LNCaP clone FGC (cell line): ENCODE data around the gene DHDDS.
"Not testable (repeated sequence)": the region's sequence is repeated elsewhere in the genome, so short reads cannot be mapped to it uniquely, and the experiment has no call there.

Experiments
- DNase-seq: peaks from one replicate; pipeline ENCODE4 v3.0.0-alpha.2; 2011; ENCODE audit warnings: low read depth
- H3K4me3 ChIP-seq: 2 replicates; pipeline ENCODE4 v1.5.1; 2011; ENCODE audit warnings: mild to moderate bottlenecking, low read depth, low read length, control low read depth
- CTCF ChIP-seq: IDR thresholded peaks from 2 replicates; pipeline ENCODE4 v1.5.1; 2012; ENCODE audit warnings: mild to moderate bottlenecking; ENCODE audit not compliant: control insufficient read depth, insufficient read depth; ENCODE audit errors: extremely low read depth

The DHDDS gene

GRCh38 chr1:26431979-26432695 lies at the start of gene DHDDS:
Gene DHDDS, plus strand, starts transcription at chr1:26432321. Its CDS starts 625 bp downstream, at chr1:26432946.
- peak within 1 kb of the TSS; percentile 80 for H3K4me3 ChIP-seq
- TF ChIP-seq CTCF, result no peak
- DNase-seq, result peak; percentile 82

GRCh38 chr1:26384076-26384475 lies 48.0 kb upstream of the DHDDS start:
- DNase-seq, result no peak
- no peak for TF ChIP-seq CTCF
- H3K4me3 ChIP-seq, result no peak overlapping the region

- not testable (repeated sequence) for DNase-seq
Measured at GRCh38 chr1:26385063-26385462, 47.1 kb upstream of the DHDDS start.

GRCh38 chr1:26387447-26387846 lies 44.7 kb upstream of the DHDDS start:
- no peak overlapping the region for H3K4me3 ChIP-seq

More at GRCh38 chr1:26385063-26385462, 47.1 kb upstream of the DHDDS start:
- not testable (repeated sequence) for H3K4me3 ChIP-seq

GRCh38 chr1:26388791-26389445 lies 43.2 kb upstream of the DHDDS start:
- no peak for TF ChIP-seq CTCF
- H3K4me3 ChIP-seq, result no peak overlapping the region
- DNase-seq, result no peak

More at GRCh38 chr1:26387447-26387846, 44.7 kb upstream of the DHDDS start:
- DNase-seq, result no peak
- TF ChIP-seq CTCF, result no peak

- no peak for TF ChIP-seq CTCF
- H3K4me3 ChIP-seq, result no peak overlapping the region
- DNase-seq, result no peak
Measured at GRCh38 chr1:26389604-26390247, 42.4 kb upstream of the DHDDS start.

GRCh38 chr1:26391450-26391849 lies 40.7 kb upstream of the DHDDS start:
- TF ChIP-seq CTCF, result peak; percentile 57
- H3K4me3 ChIP-seq, result no peak overlapping the region
- DNase-seq, result no peak
